ENCODE results near the gene TPM4.

TPM4 gene

DNA sequence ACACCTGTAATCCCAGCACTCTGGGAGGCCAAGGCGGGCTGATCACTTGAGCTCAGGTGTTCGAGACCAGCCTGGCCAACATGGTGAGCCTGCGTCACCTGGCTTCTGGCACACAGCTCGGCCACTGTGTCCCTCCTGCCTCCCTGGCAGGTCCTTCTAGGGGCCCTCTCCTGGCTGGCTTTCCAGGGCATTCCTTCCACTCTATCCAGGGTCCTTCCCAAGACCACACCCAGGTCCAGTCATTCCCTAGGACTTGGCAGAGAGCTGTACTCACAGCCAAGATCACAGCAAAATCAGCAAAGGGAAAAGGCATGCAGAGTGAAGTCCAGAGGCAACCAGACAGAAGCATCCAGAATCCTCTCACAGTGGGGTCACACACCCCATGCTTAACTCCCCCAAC, 57.5 kb downstream of the TPM4 start:
- WGBS (ENCODE audit: insufficient coverage): 97% methylated on average over 3 of the region's 4 CpGs
- peak overlapping the region in 1 of 2 experiments; percentile 47 for H3K27ac ChIP-seq (ENCODE audit: insufficient read depth in 1 of 2, low read depth in 1 of 2, low read length in 2 of 2, poor library complexity in 1 of 2, severe bottlenecking in 2 of 2)
- H3K9me3 ChIP-seq (ENCODE audit: control extremely low read depth in 1 of 5, control insufficient read depth in 4 of 5, insufficient read depth in 2 of 5, low read depth in 1 of 5, low read length in 4 of 5): no peaks in the 10 kb centered on the region
- H3K4me3 ChIP-seq (ENCODE audit: control insufficient read depth in 1 of 7, extremely low read depth in 1 of 7, insufficient read depth in 4 of 7, low read depth in 2 of 7, low read length in 6 of 7): no peak overlapping the region
- no peak for DNase-seq
- ChIA-PET CTCF (interaction anchor here (0.7 to 2.8 kb wide), 5 partner anchors 8 to 264 kb away, joined by 3 to 9 read pairs (median 3); no protein-coding TSS in a partner anchor), POLR2A (interaction anchor here (0.6 to 1.5 kb wide), 2 partner anchors 11 to 25 kb away, joined by 5 to 6 read pairs; no protein-coding TSS in a partner anchor)
- H3K36me3 ChIP-seq (ENCODE audit: control insufficient read depth in 4 of 4, insufficient read depth in 4 of 4, low read length in 3 of 4): peaks cover 9 to 56% (median 53%) of the 10 kb centered on the region in 4 experiments
- no peaks in the 10 kb centered on the region for H3K27me3 ChIP-seq (replicated peaks in 2 of 5; ENCODE audit: control insufficient read depth in 4 of 5, insufficient read depth in 5 of 5, low read length in 4 of 5)
- peaks cover 0 to 50% (median 44%) of the 10 kb centered on the region in 4 experiments for H3K4me1 ChIP-seq (ENCODE audit: control extremely low read depth in 1 of 4, control insufficient read depth in 4 of 4, insufficient read depth in 4 of 4, low read length in 3 of 4)

GRCh38 chr19:16134510-16134909, 58.2 kb downstream of the TPM4 start:
- no peak for DNase-seq
- H3K27me3 ChIP-seq (replicated peaks in 2 of 5; ENCODE audit: control insufficient read depth in 4 of 5, insufficient read depth in 5 of 5, low read length in 4 of 5): no peaks in the 10 kb centered on the region
- ChIA-PET POLR2A (interaction anchor here (0.6 to 1.5 kb wide), 2 partner anchors 10 to 26 kb away, joined by 5 to 6 read pairs; no protein-coding TSS in a partner anchor), CTCF (interaction anchor here (0.9 to 2.8 kb wide), 4 partner anchors 8 to 59 kb away, joined by 3 to 9 read pairs (median 4); partner anchors contain the start of gene TPM4)
- H3K36me3 ChIP-seq (ENCODE audit: control insufficient read depth in 4 of 4, insufficient read depth in 4 of 4, low read length in 3 of 4): peaks cover 9 to 49% (median 46%) of the 10 kb centered on the region in 4 experiments
- H3K27ac ChIP-seq (ENCODE audit: insufficient read depth in 1 of 2, low read depth in 1 of 2, low read length in 2 of 2, poor library complexity in 1 of 2, severe bottlenecking in 2 of 2): peak overlapping the region in 1 of 2 experiments; percentile 47
- H3K4me1 ChIP-seq (ENCODE audit: control extremely low read depth in 1 of 4, control insufficient read depth in 4 of 4, insufficient read depth in 4 of 4, low read length in 3 of 4): peaks cover 2 to 57% (median 50%) of the 10 kb centered on the region in 4 experiments
- H3K4me3 ChIP-seq (ENCODE audit: control insufficient read depth in 1 of 7, extremely low read depth in 1 of 7, insufficient read depth in 4 of 7, low read depth in 2 of 7, low read length in 6 of 7): no peak overlapping the region
- 57% methylated on average over 7 of the region's 7 CpGs for WGBS (ENCODE audit: insufficient coverage)
- no peaks in the 10 kb centered on the region for H3K9me3 ChIP-seq (ENCODE audit: control extremely low read depth in 1 of 5, control insufficient read depth in 4 of 5, insufficient read depth in 2 of 5, low read depth in 1 of 5, low read length in 4 of 5)

- H3K4me1 ChIP-seq (ENCODE audit: control extremely low read depth in 1 of 4, control insufficient read depth in 4 of 4, insufficient read depth in 4 of 4, low read length in 3 of 4): peaks cover 2 to 67% (median 60%) of the 10 kb centered on the region in 4 experiments
- peaks cover 9 to 41% (median 38%) of the 10 kb centered on the region in 4 experiments for H3K36me3 ChIP-seq (ENCODE audit: control insufficient read depth in 4 of 4, insufficient read depth in 4 of 4, low read length in 3 of 4)
- no peaks in the 10 kb centered on the region for H3K9me3 ChIP-seq (ENCODE audit: control extremely low read depth in 1 of 5, control insufficient read depth in 4 of 5, insufficient read depth in 2 of 5, low read depth in 1 of 5, low read length in 4 of 5)
- ChIA-PET POLR2A (no interaction called here), CTCF (interaction anchor here (0.6 to 2.8 kb wide), 10 partner anchors 8 to 73 kb away, joined by 3 to 9 read pairs (median 4); partner anchors contain the start of genes FAM32A and TPM4)
- H3K4me3 ChIP-seq (ENCODE audit: control insufficient read depth in 1 of 7, extremely low read depth in 1 of 7, insufficient read depth in 4 of 7, low read depth in 2 of 7, low read length in 6 of 7): no peak overlapping the region
- 77% methylated on average over 4 of the region's 4 CpGs for WGBS (ENCODE audit: insufficient coverage)
- no peak overlapping the region for H3K27ac ChIP-seq (ENCODE audit: insufficient read depth in 1 of 2, low read depth in 1 of 2, low read length in 2 of 2, poor library complexity in 1 of 2, severe bottlenecking in 2 of 2)
- no peak for DNase-seq
- H3K27me3 ChIP-seq (replicated peaks in 2 of 5; ENCODE audit: control insufficient read depth in 4 of 5, insufficient read depth in 5 of 5, low read length in 4 of 5): no peaks in the 10 kb centered on the region
These were observed 59.3 kb downstream of the TPM4 start for GRCh38 chr19:16135430-16136127.

- Histone ChIP-seq H3K4me1 (ENCODE audit: control extremely low read depth in 1 of 4, control insufficient read depth in 4 of 4, insufficient read depth in 4 of 4, low read length in 3 of 4) (peaks cover 5 to 75% (median 68%) of the 10 kb centered on the region in 4 experiments), H3K36me3 (ENCODE audit: control insufficient read depth in 4 of 4, insufficient read depth in 4 of 4, low read length in 3 of 4) (peaks cover 9 to 34% (median 32%) of the 10 kb centered on the region in 4 experiments), H3K27ac (ENCODE audit: insufficient read depth in 1 of 2, low read depth in 1 of 2, low read length in 2 of 2, poor library complexity in 1 of 2, severe bottlenecking in 2 of 2) (no peak overlapping the region), H3K27me3 (replicated peaks in 2 of 5; ENCODE audit: control insufficient read depth in 4 of 5, insufficient read depth in 5 of 5, low read length in 4 of 5) (no peaks in the 10 kb centered on the region), H3K9me3 (ENCODE audit: control extremely low read depth in 1 of 5, control insufficient read depth in 4 of 5, insufficient read depth in 2 of 5, low read depth in 1 of 5, low read length in 4 of 5) (no peaks in the 10 kb centered on the region), H3K4me3 (ENCODE audit: control insufficient read depth in 1 of 7, extremely low read depth in 1 of 7, insufficient read depth in 4 of 7, low read depth in 2 of 7, low read length in 6 of 7) (no peak overlapping the region)
- POLR2A ChIA-PET: interaction anchor here (0.7 kb wide), 1 partner anchor 13 kb away, joined by 3 read pairs; no protein-coding TSS in a partner anchor
- DNase-seq: peak in 2 of 3 donors; percentile 58 to 72
- CTCF ChIA-PET: interaction anchor here (0.7 to 2.8 kb wide), 11 partner anchors 8 to 76 kb away, joined by 3 to 9 read pairs (median 4); partner anchors contain the start of gene FAM32A
- 85% methylated on average over 10 of the region's 16 CpGs for WGBS (ENCODE audit: insufficient coverage)
These were observed 60.1 kb downstream of the TPM4 start for GRCh38 chr19:16136185-16136999.

DNA sequence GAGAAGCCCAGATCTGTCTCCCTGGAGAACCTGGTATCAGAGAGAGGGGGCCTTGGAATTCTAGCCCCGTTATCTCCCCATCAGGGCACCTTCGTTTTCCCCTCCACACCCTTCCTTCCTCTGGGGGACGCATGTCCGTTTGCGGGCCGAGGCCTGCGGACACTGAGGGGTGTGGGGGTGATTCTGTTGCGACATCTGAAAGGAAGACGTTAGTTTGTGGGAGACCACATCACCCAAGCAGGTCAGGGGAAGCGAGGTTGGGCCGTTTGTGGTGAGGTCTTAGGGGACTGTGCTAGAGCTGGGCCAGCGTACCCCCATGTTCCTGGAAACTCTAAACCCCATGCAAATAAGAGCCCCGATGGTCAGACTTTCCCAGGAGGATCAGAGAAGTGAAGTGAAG, 63.5 kb downstream of the TPM4 start:
- peak overlapping the region in 3 of 7 experiments; percentile 1 to 26 (median 19) for H3K4me3 ChIP-seq (ENCODE audit: control insufficient read depth in 1 of 7, extremely low read depth in 1 of 7, insufficient read depth in 4 of 7, low read depth in 2 of 7, low read length in 6 of 7)
- ChIA-PET POLR2A (interaction anchor here (0.6 to 1.1 kb wide), 5 partner anchors 19 to 69 kb away, joined by 3 to 4 read pairs (median 3); no protein-coding TSS in a partner anchor), CTCF (interaction anchor here (0.7 to 3.5 kb wide), 6 partner anchors 10 to 78 kb away, joined by 3 to 15 read pairs (median 3); partner anchors contain the start of gene FAM32A)
- peaks cover 5 to 87% (median 81%) of the 10 kb centered on the region in 4 experiments for H3K4me1 ChIP-seq (ENCODE audit: control extremely low read depth in 1 of 4, control insufficient read depth in 4 of 4, insufficient read depth in 4 of 4, low read length in 3 of 4)
- 0% methylated on average over 6 of the region's 13 CpGs for WGBS (ENCODE audit: insufficient coverage)
- H3K27ac ChIP-seq (ENCODE audit: insufficient read depth in 1 of 2, low read depth in 1 of 2, low read length in 2 of 2, poor library complexity in 1 of 2, severe bottlenecking in 2 of 2): peak overlapping the region; percentile 65 to 74
- H3K9me3 ChIP-seq (ENCODE audit: control extremely low read depth in 1 of 5, control insufficient read depth in 4 of 5, insufficient read depth in 2 of 5, low read depth in 1 of 5, low read length in 4 of 5): no peaks in the 10 kb centered on the region
- H3K36me3 ChIP-seq (ENCODE audit: control insufficient read depth in 4 of 4, insufficient read depth in 4 of 4, low read length in 3 of 4): peaks cover 0 to 3% (median 0%) of the 10 kb centered on the region in 4 experiments
- no peaks in the 10 kb centered on the region for H3K27me3 ChIP-seq (replicated peaks in 2 of 5; ENCODE audit: control insufficient read depth in 4 of 5, insufficient read depth in 5 of 5, low read length in 4 of 5)
- DNase-seq: peak; percentile 84 to 94 (median 94)

DNA sequence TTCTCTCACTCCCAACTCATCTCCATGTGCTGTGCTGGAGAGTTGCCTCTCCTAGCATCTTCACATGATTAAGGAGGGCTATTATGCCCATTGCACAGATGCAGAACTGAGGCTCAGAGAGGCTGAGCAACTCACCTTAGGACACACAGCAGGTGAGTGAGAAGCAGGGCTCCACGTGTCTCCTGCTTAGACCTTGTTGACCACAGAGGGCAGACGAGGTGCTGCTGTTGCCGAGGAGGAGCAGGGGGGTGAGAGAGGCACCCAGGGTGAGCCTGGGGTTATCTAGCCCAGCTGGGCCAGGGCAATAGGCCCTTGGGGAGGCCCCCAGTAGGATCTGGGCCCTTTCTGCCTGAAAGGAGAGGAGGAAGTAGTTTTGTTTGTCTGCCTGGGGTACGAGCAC, 64.7 kb downstream of the TPM4 start:
- Histone ChIP-seq H3K27me3 (replicated peaks in 2 of 5; ENCODE audit: control insufficient read depth in 4 of 5, insufficient read depth in 5 of 5, low read length in 4 of 5) (no peaks in the 10 kb centered on the region), H3K4me3 (ENCODE audit: control insufficient read depth in 1 of 7, extremely low read depth in 1 of 7, insufficient read depth in 4 of 7, low read depth in 2 of 7, low read length in 6 of 7) (no peak overlapping the region), H3K36me3 (ENCODE audit: control insufficient read depth in 4 of 4, insufficient read depth in 4 of 4, low read length in 3 of 4) (peaks cover 0 to 6% (median under 1%) of the 10 kb centered on the region in 4 experiments), H3K27ac (ENCODE audit: insufficient read depth in 1 of 2, low read depth in 1 of 2, low read length in 2 of 2, poor library complexity in 1 of 2, severe bottlenecking in 2 of 2) (peak overlapping the region; percentile 61 to 74), H3K4me1 (ENCODE audit: control extremely low read depth in 1 of 4, control insufficient read depth in 4 of 4, insufficient read depth in 4 of 4, low read length in 3 of 4) (peaks cover 7 to 89% (median 82%) of the 10 kb centered on the region in 4 experiments), H3K9me3 (ENCODE audit: control extremely low read depth in 1 of 5, control insufficient read depth in 4 of 5, insufficient read depth in 2 of 5, low read depth in 1 of 5, low read length in 4 of 5) (no peaks in the 10 kb centered on the region)
- POLR2A ChIA-PET: interaction anchor here (1.9 kb wide), 1 partner anchor 30 kb away, joined by 4 read pairs; the partner anchor contains the start of gene RAB8A
- CTCF ChIA-PET: interaction anchor here (0.9 to 3.5 kb wide), 10 partner anchors 9 to 99 kb away, joined by 3 to 15 read pairs (median 3); partner anchors contain the start of gene RAB8A
- 0% methylated on average over 2 of the region's 4 CpGs for WGBS (ENCODE audit: insufficient coverage)
- peak; percentile 62 to 91 (median 82) for DNase-seq

Measured in common myeloid progenitor, CD34-positive (primary cell).